ENCODE measurements around the gene QRFP. TPM values are rescaled to one million over a fixed set of nuclear protein-coding genes. Genes with fewer than 3 reads are reported as not detected.

QRFP gene
- total RNA-seq, 2 donors from 2014 or later = not detected

GRCh38 chr9:130904070-130905044 is 7.7 kb upstream of the QRFP start:
- Mint-ChIP-seq H3K27me3 (ENCODE audit: insufficient read depth) (no peaks in the 10 kb centered on the region), H3K27ac (no peak overlapping the region), H3K4me1 (no peaks in the 10 kb centered on the region), H3K9me3 (no peaks in the 10 kb centered on the region), H3K4me3 (no peak overlapping the region), H3K36me3 (ENCODE audit: low read depth) (no peaks in the 10 kb centered on the region)
- H3K27ac ChIP-seq (ENCODE audit: low read depth, low read length) = no peak overlapping the region
- H3K36me3 ChIP-seq (ENCODE audit: control insufficient read depth, insufficient read depth, low read length) = no peaks in the 10 kb centered on the region
- no peaks in the 10 kb centered on the region for H3K4me1 ChIP-seq (ENCODE audit: control insufficient read depth, insufficient read depth, low read length)
- H3K27me3 ChIP-seq (ENCODE audit: control insufficient read depth, insufficient read depth, low read length, poor library complexity, severe bottlenecking) = no peaks in the 10 kb centered on the region
- H3K9ac ChIP-seq (ENCODE audit: extremely low read depth, low read length, poor library complexity, severe bottlenecking) = no peak overlapping the region
- no peak for TF ChIP-seq CTCF (conservative IDR thresholded peaks at IDR 0.05)
- 93 to 94% methylated on average over 40 to 48 of the region's 48 CpGs for WGBS, 2 experiments (ENCODE audit: insufficient coverage in 1 of 2, insufficient read length in 1 of 2)
- no peaks in the 10 kb centered on the region for H3K9me3 ChIP-seq (ENCODE audit: control insufficient read depth, low read length)
- no peak for DNase-seq
- no peak overlapping the region for H3K4me3 ChIP-seq (ENCODE audit: low read length)

DNA sequence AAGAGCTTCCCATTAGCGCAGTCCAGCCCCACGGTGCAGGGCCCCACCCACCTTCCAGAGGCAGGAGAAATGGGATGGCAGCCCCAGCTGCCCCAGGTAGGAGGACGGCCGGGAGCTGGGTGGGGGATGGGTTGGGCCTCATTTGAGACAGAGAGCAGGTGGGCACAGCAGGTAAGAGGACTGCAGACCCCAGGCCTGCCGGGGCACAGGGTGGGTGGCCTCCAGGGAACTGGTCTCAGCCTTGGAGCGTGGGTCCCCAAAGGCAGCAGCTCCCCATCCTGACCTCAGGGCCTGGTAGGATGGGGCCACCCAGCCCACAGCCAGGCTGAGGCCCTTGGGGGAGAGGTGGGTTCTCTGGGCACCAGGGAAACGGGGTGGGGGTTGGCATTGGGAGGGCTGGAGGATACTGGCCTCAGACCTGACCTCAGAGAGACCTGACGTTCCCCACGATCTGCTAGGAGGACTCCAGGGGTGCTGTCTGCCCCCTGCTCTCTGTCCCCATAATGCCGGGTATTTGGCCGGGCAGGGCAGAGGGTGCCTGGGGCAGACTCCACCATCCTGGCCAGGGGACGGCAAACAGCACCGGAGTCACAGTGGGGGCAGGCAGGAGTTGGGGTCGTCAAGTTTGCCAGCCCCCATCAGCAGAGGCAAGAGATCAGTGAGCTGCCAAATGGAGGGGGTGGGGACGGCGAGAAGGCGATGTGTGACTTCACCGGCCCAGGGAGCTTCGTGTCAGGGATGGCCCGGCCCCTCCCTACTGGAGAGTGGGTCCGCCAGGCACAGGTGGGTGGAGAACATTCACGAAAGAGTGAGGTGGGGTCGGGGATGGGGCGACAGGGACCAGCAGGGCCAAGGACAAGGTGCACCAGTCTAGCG is 6.8 kb upstream of the QRFP start:
- H3K4me1 ChIP-seq (ENCODE audit: control insufficient read depth, insufficient read depth, low read length) = no peaks in the 10 kb centered on the region
- WGBS, 2 experiments (ENCODE audit: insufficient coverage in 1 of 2, insufficient read length in 1 of 2) = 87 to 88% methylated on average over 18 to 25 of the region's 25 CpGs
- TF ChIP-seq CTCF (conservative IDR thresholded peaks at IDR 0.05) = no peak
- no peak overlapping the region for H3K27ac Mint-ChIP-seq
- no peaks in the 10 kb centered on the region for H3K36me3 Mint-ChIP-seq (ENCODE audit: low read depth)
- H3K4me1 Mint-ChIP-seq = no peaks in the 10 kb centered on the region
- H3K27ac ChIP-seq (ENCODE audit: low read depth, low read length) = no peak overlapping the region
- H3K4me3 ChIP-seq (ENCODE audit: low read length) = no peak overlapping the region
- H3K9me3 ChIP-seq (ENCODE audit: control insufficient read depth, low read length) = no peaks in the 10 kb centered on the region
- no peaks in the 10 kb centered on the region for H3K9me3 Mint-ChIP-seq
- DNase-seq = no peak
- no peaks in the 10 kb centered on the region for H3K27me3 Mint-ChIP-seq (ENCODE audit: insufficient read depth)
- H3K9ac ChIP-seq (ENCODE audit: extremely low read depth, low read length, poor library complexity, severe bottlenecking) = no peak overlapping the region
- H3K4me3 Mint-ChIP-seq = no peak overlapping the region
- no peaks in the 10 kb centered on the region for H3K27me3 ChIP-seq (ENCODE audit: control insufficient read depth, insufficient read depth, low read length, poor library complexity, severe bottlenecking)
- H3K36me3 ChIP-seq (ENCODE audit: control insufficient read depth, insufficient read depth, low read length) = no peaks in the 10 kb centered on the region
